GM12891 (cell line): ENCODE data around the gene ACY1.
"Not testable (repeated sequence)": the region's sequence is repeated elsewhere in the genome, so short reads cannot be mapped to it uniquely, and the experiment has no call there.

Source experiments
- DNase-seq: peaks from one replicate; pipeline ENCODE4 v3.0.0; 2011; ENCODE audit warnings: low spot score; ENCODE audit not compliant: insufficient read length
- FAIRE-seq: peaks from 2 replicates; lab custom pipeline; 2011; peaks lifted over from hg19 to GRCh38; lab: Jason Lieb, UNC
- PAX5 ChIP-seq: IDR thresholded peaks from 2 replicates; pipeline ENCODE4 v1.6.1; 2011; ENCODE audit warnings: low read length, moderate library complexity, mild to moderate bottlenecking; ENCODE audit not compliant: insufficient read depth, severe bottlenecking
- POLR2A ChIP-seq: IDR thresholded peaks from 2 replicates; pipeline ENCODE4 v1.6.1; 2011; ENCODE audit warnings: low read depth, low read length, control low read depth
- POLR2AphosphoS5 ChIP-seq: IDR thresholded peaks from 2 replicates; pipeline ENCODE4 v1.6.1; 2011; ENCODE audit warnings: low read depth, low read length, control low read depth
- POU2F2 ChIP-seq: IDR thresholded peaks from 2 replicates; pipeline ENCODE4 v1.6.1; 2011; ENCODE audit warnings: low read depth, mild to moderate bottlenecking, control low read depth, low read length, moderate library complexity
- SPI1 ChIP-seq: IDR thresholded peaks from 2 replicates; pipeline ENCODE4 v1.6.1; 2011; ENCODE audit warnings: low read depth, low read length, control low read depth
- TAF1 ChIP-seq: IDR thresholded peaks from 2 replicates; pipeline ENCODE4 v1.6.1; 2011; ENCODE audit warnings: low read depth, low read length, control low read depth

ACY1 gene

GRCh38 chr3:52025453-52025852 lies 42.1 kb downstream of the ACY1 start:
- peak; percentile 16 for FAIRE-seq
- no peak for TF ChIP-seq POU2F2
- no peak for DNase-seq

GRCh38 chr3:52026041-52026440 lies 42.7 kb downstream of the ACY1 start:
- no peak for FAIRE-seq
- DNase-seq: no peak
- TF ChIP-seq POLR2A (no peak), SPI1 (no peak), PAX5 (no peak), POU2F2 (no peak), TAF1 (no peak), POLR2AphosphoS5 (no peak)

- FAIRE-seq: no peak
- TF ChIP-seq POLR2AphosphoS5: no peak
- no peak for DNase-seq
Observed at GRCh38 chr3:52028572-52028971, 45.2 kb downstream of the ACY1 start.

GRCh38 chr3:52029053-52029452 lies 45.7 kb downstream of the ACY1 start:
- TF ChIP-seq TAF1 (no peak), SPI1 (no peak), PAX5 (no peak), POU2F2 (no peak), POLR2A (no peak)
- DNase-seq (no peak), FAIRE-seq (no peak)

- no peak for FAIRE-seq
- DNase-seq: no peak
- TF ChIP-seq POLR2AphosphoS5 (no peak), POU2F2 (no peak), TAF1 (no peak)
Observed at GRCh38 chr3:52029535-52029934, 46.2 kb downstream of the ACY1 start.

- DNase-seq: no peak
- no peak for TF ChIP-seq TAF1
- TF ChIP-seq POLR2AphosphoS5: no peak
- no peak for TF ChIP-seq SPI1
- TF ChIP-seq POU2F2: no peak
- TF ChIP-seq PAX5: no peak
- no peak for TF ChIP-seq POLR2A
- no peak for FAIRE-seq
Observed at GRCh38 chr3:52030714-52031310, 47.5 kb downstream of the ACY1 start.

GRCh38 chr3:52031896-52032295 lies 48.6 kb downstream of the ACY1 start:
- DNase-seq: no peak
- TF ChIP-seq POU2F2: no peak
- TF ChIP-seq TAF1: no peak
- no peak for TF ChIP-seq SPI1
- FAIRE-seq: no peak

- DNase-seq (no peak), FAIRE-seq (no peak)
- TF ChIP-seq POLR2A: no peak
Observed at GRCh38 chr3:52032702-52033408, 49.5 kb downstream of the ACY1 start.

- FAIRE-seq, DNase-seq: not testable (repeated sequence)
Observed at GRCh38 chr3:52033748-52034147, 50.4 kb downstream of the ACY1 start.

GRCh38 chr3:52034212-52034611 lies 50.9 kb downstream of the ACY1 start:
- FAIRE-seq (no peak), DNase-seq (no peak)
- no peak for TF ChIP-seq PAX5
- no peak for TF ChIP-seq POLR2A
- TF ChIP-seq POU2F2: no peak
- no peak for TF ChIP-seq POLR2AphosphoS5
- TF ChIP-seq TAF1: no peak
- no peak for TF ChIP-seq SPI1

- DNase-seq: no peak
- no peak for FAIRE-seq
- TF ChIP-seq PAX5 (no peak), TAF1 (no peak), POLR2A (no peak), SPI1 (no peak), POU2F2 (no peak), POLR2AphosphoS5 (no peak)
Observed at GRCh38 chr3:52034651-52035050, 51.3 kb downstream of the ACY1 start.
